COLO829 (cell line): ENCODE measurements around the gene BANF1.
"Not testable (repeated sequence)": the region's sequence is repeated elsewhere in the genome, so short reads cannot be mapped to it uniquely, and the experiment has no call there.

ENCODE experiments used
- DNase-seq: peaks from one replicate; pipeline ENCODE4 v3.0.0; 2012; ENCODE audit warnings: low spot score

The BANF1 gene

DNA sequence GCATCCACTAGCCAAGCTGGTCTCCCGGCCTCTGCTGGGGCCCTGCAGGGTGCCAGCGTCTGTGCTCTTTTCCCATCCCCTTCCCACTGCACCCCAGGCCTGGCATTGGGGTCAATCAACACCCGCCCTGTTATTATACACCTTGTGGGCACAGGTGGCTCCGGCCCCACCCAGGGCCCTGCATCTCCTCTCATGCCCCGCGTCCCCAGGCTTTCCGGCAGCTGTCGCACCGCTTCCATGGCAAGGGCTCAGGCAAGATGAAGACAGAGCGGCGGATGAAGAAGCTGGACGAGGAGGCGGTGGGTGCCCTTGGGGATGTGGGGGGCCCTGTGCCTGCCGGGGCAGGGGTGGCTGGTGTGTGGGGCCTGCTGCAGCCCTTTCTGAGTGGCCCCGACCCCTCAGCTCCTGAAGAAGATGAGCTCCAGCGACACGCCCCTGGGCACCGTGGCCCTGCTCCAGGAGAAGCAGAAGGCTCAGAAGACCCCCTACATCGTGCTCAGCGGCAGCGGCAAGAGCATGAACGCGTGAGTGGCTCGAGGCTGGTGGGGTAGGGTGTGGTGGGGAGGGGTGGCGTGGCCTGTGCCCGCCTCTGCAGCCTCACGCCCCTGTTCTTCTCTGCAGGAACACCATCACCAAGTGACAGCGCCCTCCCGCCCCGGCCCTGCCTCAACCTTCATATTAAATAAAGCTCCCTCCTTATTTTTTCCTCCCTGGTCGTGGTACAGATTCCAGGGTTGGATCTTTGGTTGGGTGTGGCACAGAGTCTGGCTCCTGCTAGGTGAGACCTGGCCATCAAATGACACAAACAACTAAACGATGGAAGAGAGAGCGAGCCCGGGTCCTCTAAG, 23.7 kb upstream of the BANF1 start:
- DNase-seq = no peak

DNA sequence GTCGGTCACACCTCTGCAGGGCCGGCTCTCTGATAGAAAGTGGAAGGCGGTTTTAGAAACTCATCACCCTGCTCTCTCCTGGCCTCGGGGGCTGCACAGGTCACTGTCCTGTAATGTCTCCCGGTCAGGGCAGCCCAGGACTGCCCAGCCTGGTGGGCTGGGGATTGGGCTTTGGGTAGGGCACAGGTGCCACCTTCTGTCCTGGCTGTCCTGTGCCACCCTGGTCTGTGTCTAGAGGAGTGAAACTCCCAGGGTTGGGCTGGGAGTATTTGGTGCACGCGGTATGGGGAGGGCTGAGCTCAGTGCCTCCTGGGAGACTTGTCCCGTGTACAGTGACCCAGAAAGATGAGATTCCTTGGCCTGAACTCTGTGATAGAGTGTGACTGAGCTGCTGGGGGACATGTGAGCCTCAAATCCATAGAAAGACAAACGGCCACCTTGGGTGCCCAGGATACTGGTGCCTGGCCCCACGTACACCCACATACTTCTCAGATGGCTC, 23.0 kb upstream of the BANF1 start:
- DNase-seq = no peak

DNA sequence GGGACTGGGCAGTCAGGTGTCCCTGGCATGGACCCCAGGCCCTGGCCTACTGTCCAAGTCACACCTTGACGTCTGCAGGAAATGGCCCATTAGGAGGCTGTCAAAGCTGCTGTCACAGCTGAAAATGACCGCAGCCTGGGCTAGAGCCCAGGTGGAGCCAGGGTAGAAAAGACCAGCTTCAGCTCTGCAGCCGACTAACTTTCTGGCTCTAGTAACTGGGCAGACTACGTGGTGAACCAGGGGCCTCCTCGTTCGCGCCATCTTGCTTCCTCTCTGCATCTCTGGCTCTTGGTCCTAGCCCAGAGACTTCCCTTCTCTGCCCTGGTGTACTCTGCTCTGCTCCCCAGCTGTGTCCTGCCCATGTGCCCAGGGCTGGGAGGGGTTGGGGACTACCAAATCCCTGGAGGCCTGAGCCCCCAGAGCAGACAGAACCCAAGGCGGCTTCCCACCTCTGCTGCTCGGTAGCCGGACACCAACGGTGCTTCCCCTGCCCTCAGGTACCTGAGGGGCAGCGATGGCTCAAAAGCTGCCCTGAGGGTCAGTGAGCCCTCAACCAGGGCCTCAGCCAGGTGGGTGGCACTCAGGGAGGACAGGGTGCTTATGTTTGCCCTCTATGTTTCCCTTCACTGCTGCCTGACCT, 21.1 kb upstream of the BANF1 start:
- no peak for DNase-seq

DNA sequence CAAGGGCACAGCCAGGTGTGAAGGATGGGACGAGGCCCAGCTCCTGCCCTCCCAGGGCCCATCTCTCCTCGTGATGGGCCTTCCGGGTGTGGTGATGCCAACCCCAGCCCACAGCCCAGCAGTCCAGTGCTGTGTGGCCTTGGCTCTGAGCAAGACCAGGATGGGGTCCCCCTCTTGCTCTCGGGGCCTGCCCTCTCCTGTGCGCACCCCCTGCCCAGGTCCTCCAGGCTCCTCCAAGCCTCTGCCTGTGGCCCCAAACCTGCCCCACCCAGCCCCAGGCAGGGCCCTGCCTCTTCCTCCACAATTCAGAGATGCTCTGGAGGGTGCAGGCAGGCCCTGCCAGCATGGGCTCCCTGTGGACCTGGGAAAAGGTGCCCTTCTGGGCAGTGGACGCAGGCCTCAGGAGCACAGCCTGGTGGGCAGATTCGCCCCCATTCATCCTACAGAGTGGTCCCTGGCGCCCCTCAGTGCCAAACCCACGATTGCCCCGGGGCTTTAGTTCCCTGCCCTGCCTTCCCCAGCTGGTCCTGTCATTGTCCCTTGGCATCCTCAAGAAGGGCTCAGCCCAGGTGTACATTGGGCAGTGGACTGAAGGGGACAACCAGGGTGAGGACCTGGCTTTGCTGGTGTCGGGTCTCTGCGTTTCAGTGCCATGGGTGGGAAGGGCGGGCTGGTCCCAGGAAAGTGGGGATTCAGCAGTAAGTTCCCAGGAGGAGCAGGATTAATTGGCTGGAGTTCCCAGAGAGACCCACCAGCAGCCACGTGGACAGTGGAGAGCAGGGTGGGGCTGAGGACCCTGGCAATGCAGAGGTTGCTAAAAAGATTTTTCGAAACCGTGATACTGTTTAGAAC, 20.1 kb upstream of the BANF1 start:
- DNase-seq = no peak

DNA sequence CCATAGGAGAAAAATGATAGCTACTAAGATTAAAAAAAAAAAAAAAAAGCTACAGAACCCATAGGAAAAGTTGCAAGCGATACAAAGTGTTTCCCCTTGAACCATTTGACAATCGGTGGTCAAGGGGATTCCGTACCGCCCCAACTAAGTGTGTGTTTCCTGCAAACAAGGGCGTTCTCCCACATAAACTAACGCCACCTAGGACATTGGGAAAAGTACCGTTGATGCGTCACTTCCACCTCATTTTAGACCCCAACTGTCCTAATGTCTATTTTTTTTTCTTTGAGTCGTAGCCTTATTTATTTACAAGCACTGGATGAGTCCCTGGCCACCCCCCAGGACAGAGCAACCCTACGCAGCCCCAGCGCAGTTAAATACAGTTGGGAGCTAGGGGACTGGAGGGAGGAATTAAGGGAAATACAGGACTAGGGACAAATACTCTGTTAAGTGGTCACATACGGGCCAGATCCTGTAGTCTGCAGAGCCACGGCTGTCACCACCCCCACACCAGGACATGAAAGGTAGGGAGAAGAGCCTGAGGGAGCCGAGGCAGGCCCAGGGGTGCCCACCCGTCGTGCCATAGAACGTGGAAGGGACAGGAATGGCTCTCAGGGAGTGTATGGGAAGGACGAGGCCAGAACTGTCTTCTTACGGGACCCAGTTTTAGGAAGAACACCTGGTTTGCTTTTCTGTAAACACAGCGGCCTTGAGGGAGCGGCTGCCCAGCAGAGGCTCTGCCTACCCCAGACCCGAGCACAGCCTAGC, 19.3 kb upstream of the BANF1 start:
- no peak for DNase-seq

DNA sequence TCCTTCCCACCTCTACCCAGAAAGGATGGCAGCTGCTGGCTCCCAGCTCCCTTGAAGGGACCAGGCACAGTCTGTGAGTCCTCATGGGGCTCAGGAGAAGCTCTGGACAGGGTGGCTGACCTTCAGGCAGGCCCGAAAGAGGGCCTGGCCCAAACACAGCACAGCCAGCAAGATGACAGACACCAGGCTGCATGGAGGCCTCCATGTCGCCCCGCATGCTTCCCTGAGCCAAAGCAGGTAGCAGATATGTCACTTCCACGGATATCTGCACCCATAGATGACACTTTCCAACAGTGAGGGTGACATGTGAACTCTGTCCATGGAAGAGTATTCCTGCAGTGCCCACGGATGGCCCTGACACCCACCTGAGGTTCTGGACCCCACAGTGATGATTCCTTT, 18.7 kb upstream of the BANF1 start:
- DNase-seq = no peak

DNA sequence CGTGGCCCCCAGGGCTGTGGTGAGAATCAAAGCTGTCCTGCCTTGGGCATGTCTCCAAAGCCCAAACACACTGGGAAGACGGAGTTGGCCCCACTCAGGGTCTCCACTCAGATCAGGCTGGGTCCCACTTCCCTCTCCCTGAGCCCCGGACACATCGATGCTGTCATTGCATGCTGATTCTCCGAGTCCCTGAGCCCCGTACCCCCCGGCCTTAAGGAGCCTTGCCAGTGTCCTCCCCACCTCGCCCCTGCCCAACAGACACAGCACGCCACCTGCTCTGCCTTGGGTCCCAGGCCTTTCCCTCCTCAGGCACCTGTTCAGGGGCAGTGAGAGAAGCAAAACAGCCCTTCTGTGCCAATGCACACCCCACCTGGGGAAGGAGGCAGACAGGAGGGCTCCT, 15.0 kb upstream of the BANF1 start:
- no peak for DNase-seq

DNA sequence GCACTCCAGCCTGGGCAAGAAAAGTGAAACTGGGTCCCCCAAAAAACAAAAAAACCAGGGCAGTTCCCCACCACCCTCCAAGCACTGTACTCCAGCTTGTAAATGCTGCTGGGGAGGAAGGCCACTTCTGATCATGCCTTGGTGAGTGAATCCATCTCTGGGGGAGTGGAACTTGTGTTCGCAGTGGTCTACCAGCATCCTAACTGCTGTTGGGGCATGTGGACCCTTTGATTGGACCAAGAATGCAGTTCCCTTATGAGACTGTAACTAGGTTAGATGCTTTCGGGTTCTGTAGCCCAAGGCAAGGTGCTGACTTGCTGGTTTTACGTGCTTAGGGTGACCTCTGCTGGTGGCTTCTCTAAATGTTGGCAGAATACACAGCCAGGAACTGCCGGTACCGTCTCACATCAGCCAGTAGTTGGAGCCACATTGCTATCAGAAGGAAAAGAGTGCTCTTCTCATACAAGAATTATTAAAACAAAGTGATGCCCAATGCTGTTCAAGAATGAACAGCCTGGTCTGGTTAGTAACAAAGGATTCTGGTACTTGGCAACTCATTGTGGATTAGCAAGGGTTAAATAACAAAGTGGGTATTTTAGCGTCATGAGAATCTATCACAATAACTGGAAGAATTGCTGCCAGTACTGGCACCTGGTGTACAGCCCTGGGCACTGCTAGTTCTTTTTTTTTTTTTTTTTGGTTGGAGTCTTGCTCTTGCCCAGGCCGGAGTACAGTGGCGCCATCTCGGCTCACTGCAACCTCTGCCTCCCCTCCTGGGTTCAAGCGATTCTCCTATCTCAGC, 13.3 kb upstream of the BANF1 start:
- DNase-seq = peak; percentile 92

DNA sequence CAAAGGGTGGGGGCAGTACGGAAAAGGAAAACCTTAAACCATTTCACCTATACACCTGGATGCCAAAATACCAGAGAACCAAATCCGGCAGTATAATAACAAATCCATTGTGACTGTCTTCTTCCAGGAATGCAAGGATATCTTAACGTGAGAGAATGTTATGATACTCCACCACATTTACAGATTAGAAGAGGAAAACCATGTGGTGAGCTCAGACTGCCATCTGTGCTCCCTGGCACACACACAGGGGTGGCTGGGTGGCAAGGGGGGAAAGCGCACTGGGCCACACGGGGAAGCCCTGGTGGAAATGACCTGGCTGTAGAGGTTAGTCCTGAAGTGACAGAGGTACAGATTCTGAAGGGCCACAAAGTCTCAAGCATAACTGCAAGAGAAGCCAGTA, 10.2 kb upstream of the BANF1 start:
- DNase-seq = no peak

DNA sequence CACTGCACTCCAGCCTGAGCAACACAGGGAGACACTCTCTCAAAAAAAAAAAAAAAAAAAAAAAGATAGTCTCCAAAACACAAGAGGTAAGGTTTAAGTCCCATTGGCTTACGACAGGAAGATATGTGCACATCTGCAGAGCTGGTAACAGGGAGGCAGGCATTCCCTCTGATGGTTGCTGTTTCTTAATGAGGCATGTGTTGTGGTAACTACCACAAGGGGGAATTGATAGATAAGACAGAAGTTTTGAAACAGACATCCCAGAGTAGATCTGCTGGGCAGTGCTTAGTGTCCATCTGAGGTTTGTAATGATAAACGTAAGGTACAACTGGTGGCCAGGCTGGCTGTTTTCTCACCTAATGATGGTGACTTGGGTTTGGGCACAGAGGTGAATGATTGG, 5.0 kb upstream of the BANF1 start:
- DNase-seq = no peak

DNA sequence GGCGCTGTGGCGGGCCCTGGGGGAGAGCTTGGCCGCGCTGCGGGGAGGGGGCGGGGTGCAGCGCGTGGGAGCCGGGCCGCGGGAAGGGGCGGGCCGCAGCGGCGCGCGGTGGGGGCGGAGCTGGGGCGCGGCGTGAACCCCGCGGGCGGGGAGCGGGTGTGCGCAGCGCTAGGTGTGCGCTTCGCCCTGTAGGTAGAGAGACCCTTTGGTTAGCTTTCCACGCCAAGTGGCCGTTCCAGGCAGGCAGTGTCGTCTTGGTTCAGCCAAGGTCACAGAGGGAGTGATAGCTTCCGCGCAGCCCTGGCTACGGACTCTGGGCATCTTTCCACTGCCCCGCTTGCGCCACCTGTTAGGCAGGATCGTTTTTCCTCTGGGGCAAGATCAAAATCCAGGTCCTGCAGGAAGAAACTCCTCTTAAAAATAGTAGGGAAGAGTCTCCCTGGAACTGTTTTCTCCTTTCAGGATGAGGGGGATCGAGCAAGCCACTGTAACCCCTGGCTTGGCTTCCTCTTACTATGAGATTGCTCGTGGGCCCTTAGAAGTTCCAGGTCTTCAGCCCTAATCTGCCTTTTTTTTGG, 434 bp downstream of the BANF1 start:
- DNase-seq = no peak

DNA sequence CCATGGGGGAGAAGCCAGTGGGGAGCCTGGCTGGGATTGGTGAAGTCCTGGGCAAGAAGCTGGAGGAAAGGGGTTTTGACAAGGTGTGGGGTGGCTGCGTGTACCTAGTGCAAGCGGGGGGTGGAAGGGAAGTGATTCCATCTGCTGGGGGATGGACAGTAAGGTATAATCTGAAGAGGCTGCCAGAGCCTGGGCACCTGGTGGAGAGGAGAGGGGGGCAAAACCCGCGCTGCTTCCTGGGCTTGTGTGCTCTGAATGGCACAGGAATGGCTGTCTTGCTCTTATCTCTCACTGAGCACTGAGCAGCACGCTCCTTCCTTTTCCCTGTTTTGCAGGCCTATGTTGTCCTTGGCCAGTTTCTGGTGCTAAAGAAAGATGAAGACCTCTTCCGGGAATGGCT, 988 bp downstream of the BANF1 start:
- DNase-seq = no peak

DNA sequence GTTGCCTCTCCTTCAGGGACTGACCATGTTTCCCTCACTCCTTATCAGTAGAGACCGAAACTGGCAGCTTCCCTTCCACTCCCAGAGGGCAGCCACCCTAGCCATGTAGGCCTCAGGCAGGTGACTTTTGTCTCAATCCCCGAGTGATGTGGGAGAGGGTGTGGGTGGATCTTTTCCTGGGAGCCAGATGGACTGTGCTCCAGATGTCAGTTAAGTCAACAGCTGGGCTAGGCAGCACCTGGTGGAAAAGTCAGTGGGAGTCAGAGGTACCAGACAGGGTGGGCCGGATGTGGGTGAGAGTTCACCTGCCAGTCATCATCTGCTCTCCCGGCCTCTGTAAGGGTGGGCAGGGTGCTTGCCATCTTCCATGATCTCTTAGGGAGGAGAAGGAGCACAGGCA, 1.9 kb downstream of the BANF1 start:
- DNase-seq = no peak

DNA sequence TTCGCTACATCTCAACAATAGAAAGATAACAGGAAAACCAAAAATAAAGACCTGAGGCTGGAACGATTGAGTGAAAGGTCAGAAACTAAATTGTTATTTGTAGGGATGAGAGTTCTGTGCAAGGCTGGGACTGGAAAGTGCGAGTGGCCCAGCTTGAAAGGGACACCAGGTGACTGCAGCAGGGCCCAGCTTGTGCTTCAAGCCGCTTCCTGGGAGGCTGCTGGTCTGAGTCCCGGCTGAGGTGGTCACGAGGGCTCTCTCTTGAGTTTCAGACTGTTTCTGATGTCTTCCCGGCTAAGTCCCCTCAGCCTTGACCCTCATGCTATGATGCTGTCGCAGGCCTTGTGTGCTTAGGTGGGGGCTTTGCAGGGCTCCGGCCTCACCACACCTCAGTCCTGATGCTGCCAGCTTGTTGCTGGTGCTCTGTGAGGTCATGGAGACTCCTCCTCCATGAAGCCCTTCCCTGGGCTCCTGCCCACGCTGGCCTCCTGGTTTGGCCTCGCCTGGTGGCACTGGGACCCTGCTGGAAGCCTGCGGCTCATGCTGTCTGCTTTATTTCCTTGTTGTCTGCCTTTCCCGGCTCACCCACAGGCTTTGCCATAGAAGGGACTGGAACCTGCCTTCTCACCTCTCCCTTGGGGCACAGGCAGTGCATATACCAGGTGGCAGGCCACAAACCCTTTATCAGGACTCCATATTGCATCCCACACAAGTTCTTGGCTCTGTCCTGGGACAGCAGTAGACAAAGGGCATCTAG, 4.0 kb downstream of the BANF1 start:
- DNase-seq = no peak

DNA sequence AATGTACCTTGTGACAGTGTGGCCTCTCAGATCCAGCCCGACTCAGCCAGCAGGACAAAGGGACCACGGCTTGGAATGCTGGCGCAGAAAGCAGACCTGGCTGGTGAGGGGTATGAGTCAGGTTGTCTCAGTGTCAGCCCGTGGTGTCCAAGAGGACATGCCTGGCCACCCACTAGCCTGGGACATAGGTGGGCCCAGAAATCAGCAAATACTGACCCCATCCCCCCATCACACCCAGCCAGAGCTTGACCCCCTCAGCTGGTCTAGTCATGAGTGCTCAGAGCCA, 4.5 kb downstream of the BANF1 start:
- no peak for DNase-seq

DNA sequence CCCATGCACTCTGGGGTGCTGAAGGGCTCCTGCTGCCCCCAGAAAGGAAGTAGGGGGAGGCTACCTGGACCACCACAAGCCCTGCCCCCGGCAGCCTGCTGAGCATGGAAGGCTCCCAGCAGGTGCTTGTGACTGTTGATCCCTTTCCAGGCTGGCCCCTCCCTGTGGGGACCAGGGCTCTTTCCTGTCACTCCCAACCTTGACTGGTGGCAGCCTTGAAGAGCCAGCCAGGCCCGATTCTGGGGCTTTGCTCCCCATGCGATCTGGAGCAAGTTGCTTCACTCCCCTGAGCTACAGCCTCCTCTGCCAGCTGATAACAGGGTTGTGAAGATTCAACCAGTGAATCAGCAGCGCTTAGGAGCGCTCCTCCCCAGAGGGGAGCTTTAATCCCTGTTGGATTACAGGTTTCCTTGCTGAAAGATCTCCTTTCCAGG, 4.9 kb downstream of the BANF1 start:
- DNase-seq = no peak

DNA sequence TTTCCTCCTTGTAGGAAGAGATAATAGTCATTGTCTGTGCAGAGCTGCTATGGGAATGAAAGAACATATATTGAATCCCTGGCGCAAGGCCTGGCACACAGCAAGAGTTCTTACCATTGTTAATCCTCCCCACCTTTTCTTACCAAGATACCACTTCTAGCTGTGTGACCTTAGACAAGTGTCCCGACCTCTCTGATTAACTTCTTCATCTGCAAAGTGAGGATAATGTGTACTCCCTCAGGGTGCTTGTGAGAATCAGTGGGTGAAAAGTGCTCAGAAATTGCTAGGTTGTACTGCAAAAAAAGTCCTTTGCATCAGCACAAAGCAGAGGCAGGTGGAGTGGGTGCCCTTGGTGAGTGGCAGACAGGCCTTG, 5.8 kb downstream of the BANF1 start:
- DNase-seq = no peak

DNA sequence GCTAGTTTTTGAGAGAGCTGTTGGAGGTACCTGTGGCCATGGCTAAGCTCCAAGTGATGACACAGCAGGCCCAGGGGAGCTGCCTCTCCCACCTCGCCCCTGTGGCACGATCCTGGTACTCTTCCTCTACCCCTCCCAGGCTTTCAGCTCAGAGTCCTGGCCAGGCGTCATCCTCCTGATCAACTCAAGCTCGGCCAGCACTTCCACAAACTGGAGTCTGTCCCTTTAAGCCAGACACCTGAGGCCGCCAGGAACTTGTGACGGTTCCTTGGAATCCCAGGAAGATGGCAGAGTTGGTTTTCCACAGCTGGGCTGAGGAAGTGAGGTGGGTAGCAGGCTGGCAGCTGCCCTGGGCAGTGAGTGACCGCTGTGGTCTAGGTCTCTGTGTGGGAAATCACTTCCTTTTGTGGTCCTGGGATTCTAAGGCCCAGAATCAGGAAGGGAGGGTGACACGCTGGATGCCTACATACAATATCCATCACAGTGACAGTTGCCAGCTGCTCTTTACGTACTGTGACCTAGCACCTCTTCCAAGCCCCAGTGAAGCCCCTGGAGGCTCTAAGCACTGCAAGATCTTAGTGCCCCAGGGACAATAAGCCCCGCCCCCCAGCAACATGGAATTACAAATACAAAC, 6.3 kb downstream of the BANF1 start:
- no peak for DNase-seq

DNA sequence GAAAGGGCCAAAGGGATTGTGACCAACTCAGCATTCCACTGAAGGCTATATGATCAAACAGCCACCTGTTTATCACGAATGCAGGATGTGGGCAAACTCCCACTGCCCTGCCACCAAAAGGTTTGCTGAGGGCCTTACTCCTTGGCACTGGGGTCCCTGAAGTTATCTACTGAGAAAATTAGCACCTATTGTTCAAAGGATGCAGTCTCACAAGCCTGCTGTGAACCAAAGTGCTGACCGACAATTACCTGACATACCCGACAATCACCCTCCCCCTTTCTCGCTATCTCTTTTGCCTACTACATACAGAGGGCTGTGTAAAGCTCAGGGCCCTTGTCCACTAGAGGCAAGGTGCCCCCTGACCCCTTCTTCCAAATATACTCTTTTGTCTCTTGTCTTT, 7.7 kb downstream of the BANF1 start:
- DNase-seq = not testable (repeated sequence)
